Keratinocyte (primary cell): ENCODE data around the gene S100A1. TPM values are rescaled to one million over a fixed set of nuclear protein-coding genes. Genes with fewer than 3 reads are reported as not detected.

Source experiments
- DNase-seq: peaks from one replicate; pipeline ENCODE4 v3.0.0-alpha.2; 2011; ENCODE audit warnings: low read depth, missing footprints, low spot score
- FAIRE-seq: peaks from 2 replicates; lab custom pipeline; 2011; peaks lifted over from hg19 to GRCh38; lab: Jason Lieb, UNC
- H2AFZ ChIP-seq: 2 replicates; pipeline ENCODE4 v1.6.0; 2012; ENCODE audit warnings: low read length, control low read depth, inconsistent platforms; ENCODE audit not compliant: control insufficient read depth
- H3K27ac ChIP-seq: 2 replicates; pipeline ENCODE4 v1.5.1; 2011; ENCODE audit warnings: low read length; ENCODE audit not compliant: control insufficient read depth, insufficient read depth
- H3K27me3 ChIP-seq: 3 replicates; pipeline ENCODE4 v1.6.0; 2011; ENCODE audit warnings: low read length; ENCODE audit not compliant: control insufficient read depth, insufficient read depth; ENCODE audit errors: extremely low read depth
- H3K36me3 ChIP-seq, 2 experiments: 2 replicates in 1 of 2; 3 replicates in 1 of 2; pipeline ENCODE4 v1.5.1; 2011; ENCODE audit warnings: low read length in 2 of 2, mild to moderate bottlenecking in 1 of 2; ENCODE audit not compliant: control insufficient read depth in 2 of 2, insufficient read depth in 2 of 2; ENCODE audit errors: extremely low read depth in 1 of 2
- H3K4me1 ChIP-seq: 3 replicates; pipeline ENCODE4 v1.5.1; 2011; ENCODE audit warnings: low read length; ENCODE audit not compliant: control insufficient read depth, insufficient read depth; ENCODE audit errors: extremely low read depth
- H3K4me2 ChIP-seq: 3 replicates; pipeline ENCODE4 v1.6.0; 2011; ENCODE audit warnings: low read depth, low read length; ENCODE audit not compliant: control insufficient read depth, insufficient read depth; ENCODE audit errors: extremely low read depth
- H3K4me3 ChIP-seq, 3 experiments: fragments of 200-600 bp in 1 of 3; sonication (generic) in 1 of 3; 2 replicates in 2 of 3; 3 replicates in 1 of 3; pipeline ENCODE4 v1.5.1; 2011 to 2016; ENCODE audit warnings: low read length in 3 of 3, mild to moderate bottlenecking in 3 of 3, control low read depth in 2 of 3, inconsistent platforms in 1 of 3, low read depth in 1 of 3, mixed read lengths in 1 of 3, mixed run types in 1 of 3, moderate library complexity in 1 of 3; ENCODE audit not compliant: control insufficient read depth in 2 of 3, insufficient read depth in 2 of 3; ENCODE audit errors: extremely low read depth in 1 of 3
- H3K79me2 ChIP-seq: 2 replicates; pipeline ENCODE4 v1.6.0; 2012; ENCODE audit warnings: low read length; ENCODE audit not compliant: control insufficient read depth, insufficient read depth
- H3K9ac ChIP-seq: 3 replicates; pipeline ENCODE4 v1.6.0; 2011; ENCODE audit warnings: low read length; ENCODE audit not compliant: control insufficient read depth, insufficient read depth; ENCODE audit errors: extremely low read depth
- H3K9me1 ChIP-seq: 3 replicates; pipeline ENCODE4 v1.6.0; 2011; ENCODE audit warnings: low read length; ENCODE audit not compliant: control insufficient read depth, insufficient read depth; ENCODE audit errors: extremely low read depth
- H3K9me3 ChIP-seq: 2 replicates; pipeline ENCODE4 v1.5.1; 2012; ENCODE audit warnings: low read depth, low read length; ENCODE audit not compliant: control insufficient read depth
- H4K20me1 ChIP-seq: 3 replicates; pipeline ENCODE4 v1.6.0; 2011; ENCODE audit warnings: low read length; ENCODE audit not compliant: control insufficient read depth, insufficient read depth; ENCODE audit errors: extremely low read depth
- CTCF ChIP-seq, 3 experiments: IDR thresholded peaks in 1 of 3; conservative IDR thresholded peaks in 1 of 3; optimal IDR thresholded peaks in 1 of 3; 2 replicates in 2 of 3; 3 replicates in 1 of 3; pipeline versions ENCODE3 to v1.5.1; 2011; ENCODE audit warnings: low read length in 3 of 3, mild to moderate bottlenecking in 3 of 3, moderate library complexity in 2 of 3, control low read depth in 1 of 3, inconsistent platforms in 1 of 3; ENCODE audit not compliant: insufficient read depth in 2 of 3; ENCODE audit errors: extremely low read depth in 1 of 3
- EZH2 ChIP-seq: IDR thresholded peaks from one replicate; pipeline ENCODE4 v1.6.1; 2012; ENCODE audit warnings: inconsistent platforms, mild to moderate bottlenecking, low read length, moderate library complexity
- dilution Hi-C: fragments of 300-500 bp; cut with MboI; formaldehyde crosslinking; loops from one replicate; pipeline ENCODE4 v1.7.0; 2020; ENCODE audit warnings: low sequenced_read_pairs; ENCODE audit not compliant: extremely low pct_ligation_motif_present
- polyA plus RNA-seq, 5 experiments: library from polyadenylated mRNA; depleted of rRNA in 3 of 5; stranded (reverse) in 3 of 5; stranded (forward) in 1 of 5; unstranded in 1 of 5; fragments of >200 nt; gene quantifications; 1 replicate in 1 of 5; 2 replicates in 3 of 5; 3 replicates in 1 of 5; pipeline versions ENCODE4 v1.2.1 to v1.2.3, GENCODE V29; 2011 to 2012; ENCODE audit warnings: missing spikeins in 2 of 5, low read depth in 1 of 5, low replicate concordance in 1 of 5

Gene S100A1
- polyA plus RNA-seq, 1 donor (not counting 4 experiments of a cell fraction or from before 2014, with no cell fraction given) = 0.12 TPM

GRCh38 chr1:153647346-153647714, 19.1 kb downstream of the S100A1 start:
- H3K9me1 ChIP-seq = no peaks in the 10 kb centered on the region
- dilution Hi-C loops = no loop called here
- H3K79me2 ChIP-seq = peaks cover 2% of the 10 kb centered on the region
- no peaks in the 10 kb centered on the region for H3K4me1 ChIP-seq
- DNase-seq (no peak), FAIRE-seq (no peak)
- H3K27ac ChIP-seq = no peak overlapping the region
- TF ChIP-seq EZH2 = no peak
- no peaks in the 10 kb centered on the region for H3K27me3 ChIP-seq
- peaks cover 13 to 28% of the 10 kb centered on the region in 2 experiments for H3K36me3 ChIP-seq
- no peaks in the 10 kb centered on the region for H4K20me1 ChIP-seq
- no peaks in the 10 kb centered on the region for H3K9me3 ChIP-seq
- H3K9ac ChIP-seq = no peak overlapping the region
- no peak overlapping the region for H3K4me2 ChIP-seq
- no peak overlapping the region for H3K4me3 ChIP-seq
- H2AFZ ChIP-seq = no peak overlapping the region

- no peak for FAIRE-seq
These were observed 19.9 kb downstream of the S100A1 start for GRCh38 chr1:153648000-153648643.

More at GRCh38 chr1:153648000-153648643, 19.9 kb downstream of the S100A1 start:
- Histone ChIP-seq H3K4me1 (peaks cover 7% of the 10 kb centered on the region), H3K4me3 (no peak overlapping the region), H3K36me3 (peaks cover 11 to 20% of the 10 kb centered on the region in 2 experiments), H3K9me3 (no peaks in the 10 kb centered on the region), H3K9me1 (no peaks in the 10 kb centered on the region), H3K9ac (no peak overlapping the region), H3K4me2 (no peak overlapping the region), H4K20me1 (no peaks in the 10 kb centered on the region), H3K79me2 (peaks cover 1% of the 10 kb centered on the region), H2AFZ (no peak overlapping the region), H3K27me3 (no peaks in the 10 kb centered on the region), H3K27ac (no peak overlapping the region)
- DNase-seq = no peak
- TF ChIP-seq CTCF (optimal IDR thresholded peaks at IDR 0.05 in 1 of 3, IDR thresholded peaks at IDR 0.05 in 1 of 3, conservative IDR thresholded peaks at IDR 0.05 in 1 of 3; ENCODE audit: extremely low read depth in 1 of 3, insufficient read depth in 2 of 3, low read length in 3 of 3) (no peak), EZH2 (no peak)
- dilution Hi-C loops = no loop called here
